GM19397 (cell line): ENCODE measurements around the gene MYMK.
"Not testable (repeated sequence)": the region's sequence is repeated elsewhere in the genome, so short reads cannot be mapped to it uniquely, and the experiment has no call there.

Experiments
- ATAC-seq: cut with Tn5 transposase; IDR thresholded peaks from one replicate; pipeline ENCODE4 v1.9.1; 2021; ENCODE audit warnings: mild to moderate bottlenecking, moderate library complexity; ENCODE audit not compliant: unreplicated experiment

The MYMK gene, protein sequence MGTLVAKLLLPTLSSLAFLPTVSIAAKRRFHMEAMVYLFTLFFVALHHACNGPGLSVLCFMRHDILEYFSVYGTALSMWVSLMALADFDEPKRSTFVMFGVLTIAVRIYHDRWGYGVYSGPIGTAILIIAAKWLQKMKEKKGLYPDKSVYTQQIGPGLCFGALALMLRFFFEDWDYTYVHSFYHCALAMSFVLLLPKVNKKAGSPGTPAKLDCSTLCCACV

DNA sequence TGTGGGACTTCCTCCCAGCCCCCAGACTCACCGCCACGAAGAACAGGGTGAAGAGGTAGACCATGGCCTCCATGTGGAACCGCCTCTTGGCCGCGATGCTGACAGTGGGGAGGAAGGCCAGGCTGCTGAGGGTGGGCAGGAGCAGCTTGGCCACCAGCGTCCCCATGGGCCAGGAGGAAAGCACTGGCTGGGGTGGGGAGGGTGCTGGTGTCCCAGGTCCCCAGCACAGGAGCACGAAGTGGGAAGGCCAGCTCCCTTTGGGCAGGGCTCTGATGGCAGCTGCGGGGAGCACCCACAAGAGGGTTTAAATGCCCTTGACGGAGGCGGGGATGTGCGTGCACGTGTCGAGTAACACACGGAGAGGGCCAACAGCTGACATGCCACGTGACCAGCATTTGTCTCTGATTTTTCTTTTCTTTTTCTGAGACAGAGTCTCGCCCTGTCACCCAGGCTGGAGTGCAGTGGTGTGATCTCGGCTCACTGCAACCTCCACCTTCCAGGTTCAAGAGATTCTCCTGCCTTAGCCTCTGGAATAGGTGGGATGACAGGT lies at the start of gene MYMK:
MYMK (minus strand) TSS at position 281 of the 550 bp plus-strand sequence; CDS start at position 166, 115 bp downstream.
- ATAC-seq: no peak

DNA sequence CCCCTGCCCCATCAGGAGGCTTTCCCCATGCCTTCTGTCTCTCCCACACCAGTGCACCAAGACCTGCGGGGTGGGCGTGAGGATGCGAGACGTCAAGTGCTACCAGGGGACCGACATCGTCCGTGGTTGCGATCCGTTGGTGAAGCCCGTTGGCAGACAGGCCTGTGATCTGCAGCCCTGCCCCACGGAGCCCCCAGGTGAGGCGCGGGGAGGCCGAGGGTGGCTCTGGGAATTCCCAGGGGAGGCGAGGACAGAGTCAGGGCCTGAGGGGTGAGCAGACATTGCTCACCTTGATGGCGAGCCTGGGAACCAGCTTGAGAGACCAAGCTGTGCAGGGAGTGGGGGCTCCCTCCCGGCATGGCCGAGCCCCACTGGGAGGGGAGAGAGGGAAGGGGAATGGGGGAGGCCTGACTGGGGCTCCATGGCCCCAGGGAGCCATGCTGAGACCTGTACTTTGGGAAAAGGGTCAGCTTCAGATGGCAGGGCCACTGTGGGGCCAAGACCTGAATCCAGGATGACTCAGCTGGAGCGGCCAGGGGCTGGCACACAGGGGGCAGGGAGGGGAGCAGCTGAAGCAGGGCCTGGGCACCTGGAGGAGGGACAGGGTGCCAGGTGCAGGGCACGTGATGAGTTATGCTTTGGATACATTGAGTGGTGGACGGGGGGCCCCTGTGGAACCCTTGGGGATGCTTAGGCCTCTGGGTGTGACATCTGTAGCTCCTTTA lies 49.2 kb upstream of the MYMK start:
- ATAC-seq: no peak

DNA sequence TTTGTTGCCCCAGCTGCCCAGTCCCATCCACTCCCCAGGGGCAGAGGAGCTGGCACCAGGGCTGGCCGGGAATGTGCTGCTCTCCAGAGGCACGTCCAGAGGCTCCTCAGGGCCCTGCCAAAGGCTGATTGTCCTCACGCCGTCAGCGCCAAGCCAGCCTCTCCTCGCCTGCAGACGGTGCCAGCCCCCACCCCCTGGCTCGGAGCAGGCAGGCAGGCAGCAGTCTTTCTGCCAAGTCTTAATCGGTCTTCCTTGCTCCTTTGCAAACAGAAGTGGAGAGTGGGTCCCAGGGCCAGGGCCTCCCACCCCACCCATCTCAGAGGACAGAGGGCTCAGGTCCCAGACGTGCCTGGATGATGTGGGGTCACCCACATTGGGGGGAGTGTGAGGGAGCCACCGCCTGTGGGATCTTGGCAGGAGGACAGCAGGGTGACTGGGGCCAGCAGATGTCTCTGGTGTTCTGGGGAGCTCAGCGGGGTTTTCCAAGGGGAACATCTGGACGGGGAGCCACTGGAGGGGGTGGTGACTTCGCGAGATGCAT lies 48.1 kb upstream of the MYMK start:
- ATAC-seq: no peak

DNA sequence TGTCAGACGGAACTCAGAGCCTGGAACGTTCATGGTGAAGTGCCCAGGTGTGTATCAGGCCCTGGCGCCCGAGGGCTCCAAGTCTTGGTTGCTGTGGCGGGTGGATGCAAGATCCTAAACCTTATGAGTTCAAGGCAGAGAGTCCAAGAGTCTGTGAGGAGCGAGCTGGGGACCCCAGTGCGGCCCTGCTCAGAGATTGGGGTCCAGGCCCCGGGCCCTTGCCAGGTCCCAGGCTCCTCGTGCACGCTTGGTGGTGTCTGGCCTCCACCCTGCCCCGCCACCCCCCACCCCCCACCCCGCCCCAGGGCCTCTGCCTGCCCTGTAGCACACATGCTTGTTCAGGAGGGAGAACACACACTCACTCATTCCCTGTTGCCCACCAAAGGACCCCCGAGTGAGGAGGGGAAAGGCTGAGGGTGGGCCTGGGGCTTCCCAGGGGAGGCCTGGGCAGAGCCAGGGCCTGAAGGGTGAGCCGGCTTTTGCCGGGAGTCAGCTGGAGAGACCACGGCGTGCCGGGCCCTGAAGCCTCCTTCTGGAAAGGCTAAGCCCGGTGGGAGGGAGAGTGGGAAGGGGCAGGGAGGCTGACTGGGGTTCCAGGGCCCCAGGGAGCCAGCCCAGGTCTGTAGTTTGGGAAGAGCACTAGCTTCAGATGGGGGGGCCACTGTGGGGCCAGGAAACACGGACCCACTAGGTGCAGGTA lies 47.3 kb upstream of the MYMK start:
- no peak for ATAC-seq

DNA sequence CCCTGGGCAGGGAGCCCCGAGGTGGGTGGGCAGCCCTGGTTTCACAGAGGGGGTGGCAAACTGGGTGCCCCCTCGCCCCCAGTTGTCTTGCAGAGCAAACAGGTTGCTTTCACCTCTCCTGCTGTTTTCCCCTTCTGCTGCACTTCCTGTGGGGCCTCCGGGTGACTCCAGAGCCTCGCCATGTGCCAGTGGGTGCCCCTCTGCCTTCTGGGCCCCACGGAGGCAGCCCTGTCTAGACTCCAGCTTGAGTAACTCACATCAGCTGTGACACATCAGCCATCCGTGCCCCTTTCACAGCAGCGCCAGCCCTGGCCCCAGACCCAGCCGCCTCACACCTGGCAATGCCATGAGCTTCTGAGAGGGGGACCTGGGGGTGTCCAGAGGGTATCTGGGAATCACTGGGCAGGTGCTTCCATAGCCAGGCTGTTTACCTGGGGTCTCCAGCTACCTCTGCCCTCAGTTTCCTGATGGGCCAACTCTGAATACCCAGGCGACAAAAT lies 46.7 kb upstream of the MYMK start:
- ATAC-seq: no peak

DNA sequence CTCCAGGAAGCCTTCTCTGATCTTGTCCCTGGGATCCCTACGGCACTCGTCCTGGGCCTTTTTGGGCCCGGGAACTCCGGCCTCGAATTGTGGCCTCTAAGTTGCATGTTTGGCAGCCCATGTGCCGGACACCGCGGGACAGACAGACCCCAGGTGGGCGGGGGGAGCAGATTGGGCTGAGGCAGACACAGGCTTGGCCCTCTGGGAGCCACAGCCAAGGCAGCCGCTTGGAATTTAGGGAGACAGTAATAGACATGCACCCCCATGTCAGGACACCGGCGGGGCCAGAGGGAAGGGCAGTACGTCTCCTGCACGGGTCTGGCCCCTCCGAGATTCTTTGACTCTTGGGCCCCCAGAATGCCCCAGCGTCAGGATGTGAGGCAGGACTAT lies 45.9 kb upstream of the MYMK start:
- ATAC-seq: no peak

DNA sequence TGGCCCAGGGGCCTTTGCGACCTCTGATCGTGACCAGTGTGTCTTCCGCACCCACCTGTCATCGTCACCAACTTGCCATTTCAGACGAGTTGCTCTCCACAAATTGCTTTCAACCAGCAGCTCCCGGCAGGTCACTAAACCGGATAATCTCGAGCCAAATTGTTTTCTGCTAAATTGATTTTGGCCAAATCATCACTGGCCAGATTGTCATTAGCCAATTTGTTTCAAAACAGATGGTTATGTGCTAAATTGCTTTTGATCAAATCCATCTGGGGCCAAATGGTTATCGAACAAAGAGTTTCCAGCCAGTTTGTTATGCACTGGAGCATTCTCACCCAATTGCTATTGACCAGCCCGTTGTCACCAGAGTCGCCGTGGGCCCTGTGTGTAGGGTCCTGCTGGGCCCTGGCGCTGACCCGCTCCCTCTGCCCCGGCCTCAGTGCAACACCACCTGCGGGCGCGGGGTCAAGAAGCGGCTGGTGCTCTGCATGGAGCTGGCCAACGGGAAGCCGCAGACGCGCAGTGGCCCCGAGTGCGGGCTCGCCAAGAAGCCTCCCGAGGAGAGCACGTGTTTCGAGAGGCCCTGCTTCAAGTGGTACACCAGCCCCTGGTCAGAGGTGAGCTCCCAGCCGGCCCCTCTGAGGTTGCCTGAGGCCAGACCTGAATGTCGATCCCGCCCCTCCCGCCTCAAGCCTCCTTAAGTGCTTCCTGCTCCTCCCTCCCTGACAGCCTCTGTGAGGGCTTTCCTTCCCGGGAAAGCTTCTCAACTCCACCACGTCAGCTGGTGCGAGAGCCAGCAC lies 45.3 kb upstream of the MYMK start:
- ATAC-seq: no peak

DNA sequence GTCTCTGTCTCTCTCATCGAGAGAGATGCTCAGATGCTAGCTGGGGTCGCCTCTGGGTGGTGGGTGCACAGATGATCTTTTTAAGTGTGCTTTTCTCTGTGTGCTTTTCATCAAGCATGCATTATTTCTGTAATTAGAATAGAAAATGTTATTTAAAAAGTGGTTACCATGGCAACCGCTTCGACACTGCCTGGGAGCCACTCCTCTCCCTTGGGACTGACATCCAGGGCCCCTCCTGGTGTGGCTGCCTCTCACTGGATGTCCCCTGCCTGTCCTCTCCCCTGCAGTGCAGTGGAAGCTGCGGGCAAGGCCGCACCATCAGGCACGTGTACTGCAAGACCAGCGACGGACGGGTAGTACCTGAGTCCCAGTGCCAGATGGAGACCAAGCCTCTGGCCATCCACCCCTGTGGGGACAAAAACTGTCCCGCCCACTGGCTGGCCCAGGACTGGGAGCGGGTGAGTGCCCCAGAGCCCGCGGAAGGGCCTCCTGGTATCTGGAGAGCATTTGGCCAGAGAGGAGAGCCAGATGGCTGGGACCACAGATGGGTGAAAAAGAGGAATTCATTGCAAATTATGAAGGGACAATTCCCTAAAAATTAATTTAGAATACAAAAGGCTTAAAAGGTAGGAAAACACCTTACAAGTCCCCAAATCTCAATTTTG lies 44.5 kb upstream of the MYMK start:
- no peak for ATAC-seq

DNA sequence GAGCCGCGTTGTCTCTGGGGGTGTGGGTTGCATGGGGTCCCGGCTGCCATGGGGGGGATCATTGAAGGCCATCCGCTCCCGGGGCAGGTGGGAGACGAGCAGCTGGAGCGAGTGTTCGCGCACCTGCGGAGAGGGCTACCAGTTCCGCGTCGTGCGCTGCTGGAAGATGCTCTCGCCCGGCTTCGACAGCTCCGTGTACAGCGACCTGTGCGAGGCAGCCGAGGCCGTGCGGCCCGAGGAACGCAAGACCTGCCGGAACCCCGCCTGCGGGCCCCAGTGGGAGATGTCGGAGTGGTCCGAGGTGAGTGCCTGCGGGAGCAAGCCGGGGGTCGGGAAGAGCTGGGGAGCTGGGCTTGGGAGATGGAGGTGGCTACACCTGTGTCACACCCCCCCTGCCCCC lies 43.4 kb upstream of the MYMK start:
- no peak for ATAC-seq

DNA sequence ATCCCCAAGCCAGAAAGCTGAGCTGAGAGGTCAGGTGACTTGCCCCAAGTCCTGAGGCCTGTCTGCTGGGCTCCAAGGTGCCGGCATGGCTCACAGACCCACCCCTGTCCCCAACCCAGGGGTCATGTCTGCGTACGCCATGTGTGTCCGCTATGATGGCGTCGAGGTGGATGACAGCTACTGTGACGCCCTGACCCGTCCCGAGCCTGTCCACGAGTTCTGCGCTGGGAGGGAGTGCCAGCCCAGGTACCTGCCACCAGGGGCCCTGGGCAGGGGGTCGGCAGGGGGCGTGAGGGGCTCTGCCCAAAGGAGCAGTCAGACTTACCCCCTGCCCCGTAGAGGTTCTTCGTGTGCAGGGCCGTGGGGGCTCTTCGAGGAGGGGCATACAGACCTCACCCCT lies 42.1 kb upstream of the MYMK start:
- ATAC-seq: no peak

DNA sequence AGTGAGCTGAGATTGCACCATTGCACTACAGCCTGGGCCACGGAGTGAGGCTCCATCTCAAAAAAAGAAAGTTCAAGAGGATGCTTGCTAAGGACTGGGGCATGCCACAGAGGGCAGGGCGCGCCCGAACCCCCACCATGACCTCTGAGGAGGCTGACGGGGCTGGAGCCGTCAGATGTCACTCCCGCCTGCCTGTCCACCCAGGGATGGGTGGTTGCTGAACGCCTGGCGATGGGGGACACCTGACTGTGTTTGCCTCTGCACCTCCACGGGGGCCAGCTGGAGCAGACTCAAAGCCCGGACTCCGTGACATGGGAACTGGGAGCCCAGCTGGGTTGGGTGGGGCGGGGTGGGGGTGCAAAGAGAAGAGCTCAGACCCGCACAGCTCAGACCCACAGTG lies 41.6 kb upstream of the MYMK start:
- no peak for ATAC-seq

DNA sequence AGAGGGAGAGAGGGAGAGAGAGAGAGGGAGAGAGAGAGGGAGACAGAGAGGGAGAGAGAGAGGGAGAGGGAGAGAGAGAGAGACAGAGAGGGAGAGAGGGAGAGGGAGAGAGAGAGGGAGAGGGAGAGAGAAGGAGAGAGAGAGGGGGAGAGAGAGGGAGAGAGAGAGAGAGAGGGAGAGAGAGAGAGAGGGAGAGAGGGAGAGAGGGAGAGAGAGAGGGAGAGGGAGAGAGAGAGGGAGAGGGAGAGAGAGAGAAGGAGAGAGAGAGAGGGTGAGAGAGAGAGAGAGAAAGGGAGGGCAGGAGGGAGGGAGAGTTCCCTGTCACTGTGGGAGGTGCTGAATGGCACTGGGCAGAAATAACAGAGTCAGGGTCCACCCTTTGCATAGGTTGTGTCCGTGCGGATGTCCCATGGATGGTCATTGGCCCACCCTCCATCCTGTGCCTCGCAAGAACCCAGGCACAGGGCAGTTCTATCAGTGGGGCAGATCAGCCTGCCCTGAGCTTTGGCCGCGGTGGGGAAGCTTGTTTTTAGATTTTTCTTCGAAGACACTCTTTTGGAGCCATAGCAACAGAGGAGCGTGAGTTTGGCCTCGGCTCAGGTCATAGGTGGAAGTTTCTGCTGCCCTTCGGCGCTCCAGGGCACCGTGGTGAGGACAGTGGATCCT lies 39.8 kb upstream of the MYMK start:
- ATAC-seq: no peak

DNA sequence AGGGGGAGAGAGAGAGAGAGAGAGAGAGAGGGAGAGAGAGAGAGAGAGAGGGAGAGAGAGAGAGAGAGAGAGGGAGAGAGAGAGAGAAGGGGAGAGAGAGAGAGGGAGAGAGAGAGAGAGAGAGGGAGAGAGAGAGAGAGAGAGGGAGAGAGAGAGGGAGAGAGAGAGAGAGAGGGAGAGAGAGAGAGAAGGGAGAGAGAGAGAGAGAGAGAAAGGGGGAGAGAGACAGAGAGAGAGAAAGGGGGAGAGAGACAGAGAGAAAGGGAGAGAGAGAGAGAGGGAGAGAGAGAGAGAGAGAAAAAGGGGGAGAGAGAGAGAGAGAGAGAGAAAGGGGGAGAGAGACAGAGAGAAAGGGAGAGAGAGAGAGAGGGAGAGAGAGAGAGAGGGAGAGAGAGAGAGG lies 39.1 kb upstream of the MYMK start:
- not testable (repeated sequence) for ATAC-seq

DNA sequence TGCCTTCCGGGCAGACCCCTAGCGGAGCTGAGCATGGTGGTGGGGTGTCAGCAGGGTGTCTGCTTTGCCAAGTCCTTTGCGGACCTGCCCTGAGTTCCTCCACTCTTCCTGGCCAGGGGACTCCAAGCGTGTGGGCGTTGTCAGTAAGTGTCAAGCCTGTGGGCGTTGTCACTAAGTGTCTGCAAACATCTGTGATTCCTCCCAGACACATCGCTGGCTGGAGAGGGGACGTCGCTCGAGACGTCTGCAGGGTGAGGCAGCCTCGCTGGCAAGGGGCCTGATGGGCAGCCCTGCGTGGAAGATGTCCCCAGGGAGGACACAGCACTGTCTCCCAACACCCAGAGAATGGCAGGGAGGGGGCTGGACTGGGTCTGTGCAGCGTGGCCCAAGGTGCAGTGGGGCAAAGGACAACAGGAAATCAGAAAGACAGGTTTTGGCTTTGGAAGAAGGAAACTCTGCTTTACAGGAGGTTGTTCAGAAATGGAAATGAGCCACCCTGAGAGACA lies 38.6 kb upstream of the MYMK start:
- no peak for ATAC-seq

DNA sequence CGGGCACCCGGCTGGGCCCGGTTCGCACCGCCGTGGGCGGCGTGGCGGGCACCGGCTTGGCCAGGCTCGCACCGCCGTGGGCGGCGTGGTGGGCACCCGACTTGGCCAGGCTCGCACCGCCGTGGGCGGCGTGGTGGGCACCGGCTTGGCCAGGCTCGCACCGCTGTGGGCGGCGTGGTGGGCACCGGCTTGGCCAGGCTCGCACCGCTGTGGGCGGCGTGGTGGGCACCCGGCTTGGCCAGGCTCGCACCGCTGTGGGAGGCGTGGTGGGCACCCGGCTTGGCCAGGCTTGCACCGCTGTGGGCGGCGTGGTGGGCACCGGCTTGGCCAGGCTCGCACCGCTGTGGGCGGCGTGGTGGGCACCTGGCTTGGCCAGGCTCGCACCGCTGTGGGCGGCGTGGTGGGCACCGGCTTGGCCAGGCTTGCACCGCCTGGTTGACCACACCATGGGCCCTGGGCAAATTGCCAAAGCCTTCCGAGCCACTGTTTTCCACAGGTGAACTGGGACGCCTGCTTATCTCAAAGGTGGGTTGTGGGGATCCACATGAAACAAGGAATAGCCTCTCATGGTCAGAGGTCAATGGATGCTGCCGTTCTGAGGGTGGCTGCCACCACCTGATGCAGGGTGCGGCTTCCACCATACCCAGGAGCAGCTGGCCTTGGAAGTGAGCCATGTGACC lies 38.0 kb upstream of the MYMK start:
- ATAC-seq: no peak

DNA sequence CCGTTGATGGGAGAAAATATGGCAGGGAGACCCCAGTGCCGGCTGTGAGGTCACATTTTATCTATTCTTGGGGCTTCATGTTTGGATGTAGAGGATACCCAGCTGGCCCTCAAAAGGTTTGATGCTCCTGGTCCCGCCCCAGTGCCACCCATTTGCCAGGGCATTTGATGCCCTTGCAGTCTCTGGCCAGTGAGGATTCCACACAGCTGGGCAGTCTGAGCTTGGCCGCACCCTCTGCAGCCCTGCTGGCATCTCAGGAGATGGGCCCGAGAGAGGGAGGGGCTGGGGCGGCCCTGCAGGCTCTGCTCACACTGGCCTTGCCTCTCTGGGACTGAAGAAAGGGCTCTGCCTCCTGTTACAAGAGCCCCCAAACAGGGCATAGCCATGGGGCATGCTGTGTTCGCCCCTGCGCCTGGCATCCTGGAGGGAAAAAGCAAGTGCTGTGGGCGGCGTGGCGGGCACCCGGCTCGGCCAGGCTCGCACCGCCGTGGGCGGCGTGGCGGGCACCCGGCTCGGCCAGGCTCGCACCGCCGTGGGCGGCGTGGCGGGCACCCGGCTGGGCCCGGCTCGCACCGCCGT lies 37.3 kb upstream of the MYMK start:
- no peak for ATAC-seq

DNA sequence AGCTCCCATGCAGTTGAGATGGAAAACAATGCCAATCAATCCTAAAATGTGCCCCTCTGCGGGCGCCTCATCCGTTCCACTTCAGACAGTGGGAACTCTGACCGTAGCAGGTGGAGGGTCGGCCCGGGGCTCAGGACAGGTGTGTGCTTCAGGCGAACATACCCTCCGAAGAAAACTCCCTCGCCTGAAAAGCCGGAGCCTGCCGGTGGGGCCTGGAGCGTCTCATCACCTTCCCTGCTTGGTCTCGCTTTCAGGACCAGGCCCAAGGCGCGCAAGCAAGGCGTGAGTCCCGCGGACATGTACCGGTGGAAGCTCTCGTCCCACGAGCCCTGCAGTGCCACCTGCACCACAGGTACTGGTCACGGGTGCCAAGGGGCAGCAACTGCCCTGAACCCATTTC lies 36.2 kb upstream of the MYMK start:
- no peak for ATAC-seq

DNA sequence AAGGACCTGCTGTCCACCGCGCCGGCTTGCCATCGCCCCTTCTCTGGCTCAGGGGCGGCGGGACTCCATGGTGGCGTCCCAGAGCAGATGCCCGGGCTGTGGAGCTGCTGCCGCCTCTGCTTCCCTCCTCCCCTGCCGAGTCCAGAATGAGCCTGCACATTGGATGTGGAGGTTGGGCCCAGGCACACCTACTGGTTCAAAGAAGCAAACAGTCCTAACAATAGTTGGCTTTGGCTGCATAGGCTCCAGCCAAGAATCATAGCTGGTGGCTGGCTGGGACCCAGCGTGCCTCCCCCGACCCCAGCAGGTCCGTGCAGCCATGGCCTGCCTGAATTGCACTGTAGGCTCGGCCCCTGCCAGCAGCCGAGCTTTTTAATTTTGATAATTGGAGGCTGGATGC lies 35.6 kb upstream of the MYMK start:
- no peak for ATAC-seq
